Measurements from ENCODE around the gene ANKRD42. TPM values are rescaled to one million over a fixed set of nuclear protein-coding genes. Genes with fewer than 3 reads are reported as not detected.
A peak's percentile ranks its signal among the peaks of the same experiment; 100 is the strongest.

Gene ANKRD42
- total RNA-seq, 4 donors from 2014 or later, result 3.6 to 27.2 (median 9.8) TPM

- Histone ChIP-seq H3K4me1 (peaks cover 0 to 52% (median 19%) of the 10 kb centered on the region in 4 donors), H3K4me3 (no peak overlapping the region), H3K9me3 (no peaks in the 10 kb centered on the region), H3K27me3 (no peaks in the 10 kb centered on the region), H3K27ac (peak overlapping the region in 1 of 4 donors; percentile 54), H3K36me3 (peaks cover 0 to 91% (median 0%) of the 10 kb centered on the region in 3 donors)
- DNase-seq, result peak in 1 of 3 donors; percentile 63
- no peak for TF ChIP-seq POLR2A (IDR thresholded peaks at IDR 0.05)
- TF ChIP-seq CTCF (IDR thresholded peaks at IDR 0.05), result no peak
Observed at GRCh38 chr11:83175815-83176214, 17.7 kb upstream of the ANKRD42 start.

DNA sequence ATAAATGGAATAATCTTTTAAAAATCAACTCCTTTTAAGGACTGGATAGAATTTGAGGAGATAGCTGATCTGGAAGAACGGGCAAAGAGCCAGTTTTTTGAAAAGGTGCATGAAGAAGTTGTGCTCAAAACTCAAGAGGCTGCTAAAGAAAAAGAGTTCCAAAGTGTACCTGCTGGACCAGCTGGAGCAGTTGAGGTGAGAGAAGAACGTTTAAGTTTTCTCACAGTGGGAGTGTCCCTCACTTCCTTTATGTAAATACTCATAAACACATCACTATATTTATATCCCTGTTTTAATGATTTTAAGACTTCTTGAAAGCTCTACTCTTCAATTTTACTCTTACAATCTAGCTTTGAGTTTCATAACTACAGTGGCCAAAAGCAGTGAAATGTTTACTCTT, 11.7 kb upstream of the ANKRD42 start:
- H3K36me3 ChIP-seq, result peaks cover 0 to 96% (median 0%) of the 10 kb centered on the region in 3 donors
- no peak for DNase-seq

GRCh38 chr11:83185767-83186166, 7.7 kb upstream of the ANKRD42 start:
- Histone ChIP-seq H3K36me3 (peaks cover 0 to 87% (median 0%) of the 10 kb centered on the region in 3 donors), H3K4me3 (no peak overlapping the region), H3K27me3 (no peaks in the 10 kb centered on the region), H3K4me1 (no peaks in the 10 kb centered on the region), H3K9me3 (no peaks in the 10 kb centered on the region), H3K27ac (no peak overlapping the region)
- no peak for DNase-seq
- TF ChIP-seq CTCF (IDR thresholded peaks at IDR 0.05) (no peak), POLR2A (IDR thresholded peaks at IDR 0.05) (no peak)

More for the DNA sequence above, 11.7 kb upstream of the ANKRD42 start:
- H3K4me3 ChIP-seq, result no peak overlapping the region
- TF ChIP-seq POLR2A (IDR thresholded peaks at IDR 0.05), result no peak
- TF ChIP-seq CTCF (IDR thresholded peaks at IDR 0.05), result no peak
- H3K9me3 ChIP-seq, result no peaks in the 10 kb centered on the region
- H3K27me3 ChIP-seq, result no peaks in the 10 kb centered on the region
- H3K27ac ChIP-seq, result no peak overlapping the region
- H3K4me1 ChIP-seq, result peaks cover 0 to under 1% (median 0%) of the 10 kb centered on the region in 4 donors

- TF ChIP-seq POLR2A (IDR thresholded peaks at IDR 0.05) (no peak), CTCF (IDR thresholded peaks at IDR 0.05) (no peak)
- Histone ChIP-seq H3K4me3 (no peak overlapping the region), H3K36me3 (peaks cover 0 to 79% (median 0%) of the 10 kb centered on the region in 3 donors), H3K4me1 (peaks cover 0 to 7% (median 2%) of the 10 kb centered on the region in 4 donors), H3K27ac (no peak overlapping the region), H3K27me3 (no peaks in the 10 kb centered on the region), H3K9me3 (no peaks in the 10 kb centered on the region)
- DNase-seq, result no peak
Observed at GRCh38 chr11:83187465-83187864, 6.0 kb upstream of the ANKRD42 start.

DNA sequence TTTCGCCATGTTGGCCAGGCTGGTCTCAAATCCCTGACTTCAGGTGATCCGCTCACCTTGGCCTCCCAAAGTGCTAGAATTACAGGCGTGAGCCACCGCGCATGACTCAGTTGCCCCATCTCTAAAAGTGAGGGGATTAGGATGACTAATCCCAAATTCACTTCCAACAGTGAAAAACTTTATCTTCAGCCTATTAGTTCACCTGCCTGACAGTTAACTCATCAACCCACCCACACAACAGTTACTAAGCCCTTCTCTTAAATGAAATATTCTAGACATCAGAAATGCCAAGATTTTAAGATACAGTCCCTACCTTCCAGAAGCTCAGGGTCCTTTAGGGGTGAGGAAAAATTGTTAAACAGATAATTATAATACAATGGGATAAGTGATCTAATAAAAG, 2.0 kb upstream of the ANKRD42 start:
- Histone ChIP-seq H3K4me3 (no peak overlapping the region), H3K9me3 (no peaks in the 10 kb centered on the region), H3K36me3 (peaks cover 0 to 41% (median 0%) of the 10 kb centered on the region in 3 donors), H3K27ac (no peak overlapping the region), H3K27me3 (no peaks in the 10 kb centered on the region), H3K4me1 (peaks cover 0 to 23% (median 6%) of the 10 kb centered on the region in 4 donors)
- TF ChIP-seq CTCF (IDR thresholded peaks at IDR 0.05), result no peak
- no peak for TF ChIP-seq POLR2A (IDR thresholded peaks at IDR 0.05)
- DNase-seq, result no peak

- no peaks in the 10 kb centered on the region for H3K9me3 ChIP-seq
- peaks cover 0 to 23% (median 6%) of the 10 kb centered on the region in 4 donors for H3K4me1 ChIP-seq
- no peak overlapping the region for H3K27ac ChIP-seq
- peak overlapping the region in 1 of 4 donors; percentile 86 for H3K4me3 ChIP-seq
- H3K36me3 ChIP-seq, result peaks cover 0 to 37% (median 0%) of the 10 kb centered on the region in 3 donors
- no peak for TF ChIP-seq CTCF (IDR thresholded peaks at IDR 0.05)
- no peak for TF ChIP-seq POLR2A (IDR thresholded peaks at IDR 0.05)
- no peaks in the 10 kb centered on the region for H3K27me3 ChIP-seq
- no peak for DNase-seq
Observed at GRCh38 chr11:83191986-83192385, 1.5 kb upstream of the ANKRD42 start.
